GM21367 (cell line): ENCODE measurements around the gene HSPA12A.

Experiments
- ATAC-seq: cut with Tn5 transposase; IDR thresholded peaks from one replicate; pipeline ENCODE4 v1.9.1; 2021; ENCODE audit not compliant: unreplicated experiment

Gene HSPA12A, protein sequence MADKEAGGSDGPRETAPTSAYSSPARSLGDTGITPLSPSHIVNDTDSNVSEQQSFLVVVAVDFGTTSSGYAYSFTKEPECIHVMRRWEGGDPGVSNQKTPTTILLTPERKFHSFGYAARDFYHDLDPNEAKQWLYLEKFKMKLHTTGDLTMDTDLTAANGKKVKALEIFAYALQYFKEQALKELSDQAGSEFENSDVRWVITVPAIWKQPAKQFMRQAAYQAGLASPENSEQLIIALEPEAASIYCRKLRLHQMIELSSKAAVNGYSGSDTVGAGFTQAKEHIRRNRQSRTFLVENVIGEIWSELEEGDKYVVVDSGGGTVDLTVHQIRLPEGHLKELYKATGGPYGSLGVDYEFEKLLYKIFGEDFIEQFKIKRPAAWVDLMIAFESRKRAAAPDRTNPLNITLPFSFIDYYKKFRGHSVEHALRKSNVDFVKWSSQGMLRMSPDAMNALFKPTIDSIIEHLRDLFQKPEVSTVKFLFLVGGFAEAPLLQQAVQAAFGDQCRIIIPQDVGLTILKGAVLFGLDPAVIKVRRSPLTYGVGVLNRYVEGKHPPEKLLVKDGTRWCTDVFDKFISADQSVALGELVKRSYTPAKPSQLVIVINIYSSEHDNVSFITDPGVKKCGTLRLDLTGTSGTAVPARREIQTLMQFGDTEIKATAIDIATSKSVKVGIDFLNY

DNA sequence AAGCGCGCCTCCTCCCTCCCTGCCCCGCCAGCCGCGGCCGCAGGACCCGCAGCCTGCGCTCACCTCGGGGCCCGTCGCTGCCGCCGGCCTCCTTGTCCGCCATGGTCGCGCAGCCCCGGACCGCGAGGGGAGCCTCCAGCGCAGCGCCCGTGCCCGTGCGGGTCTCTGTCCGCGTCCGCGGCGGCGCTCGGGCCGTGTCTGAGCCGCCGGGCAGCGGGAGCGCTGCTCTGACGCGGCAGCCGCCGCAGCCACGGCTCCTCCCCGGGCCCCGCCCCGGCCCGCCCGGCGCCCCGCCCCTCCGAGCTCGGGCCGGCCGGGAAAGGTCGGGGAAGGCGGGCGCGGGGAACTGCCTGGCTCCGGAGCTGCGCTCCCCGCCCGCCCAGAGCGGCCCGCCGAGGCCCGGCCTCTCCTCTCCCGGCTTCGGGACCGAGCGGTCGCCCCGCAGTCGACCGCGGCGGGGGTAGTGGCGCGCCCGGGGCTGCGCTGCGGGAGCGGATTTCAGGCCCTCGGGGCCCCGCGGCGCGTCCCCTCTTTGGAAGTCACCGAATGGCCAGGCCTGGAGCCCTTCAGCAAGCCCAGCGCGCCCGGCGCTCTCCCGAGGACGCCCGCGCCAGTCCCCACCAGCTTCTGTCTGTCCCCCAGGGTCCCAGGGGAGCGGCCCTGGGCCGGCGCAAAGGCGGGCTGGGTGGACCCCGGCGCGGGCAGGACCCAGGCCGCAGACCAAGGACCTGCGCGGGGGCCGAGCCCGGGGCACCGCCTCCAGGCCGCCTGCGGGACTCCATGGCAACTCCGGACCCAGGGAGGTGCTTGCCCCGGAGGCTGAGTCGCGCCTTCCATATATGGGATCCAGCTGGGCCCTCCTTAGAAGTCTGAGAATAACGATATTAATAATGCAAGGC, at the start of gene HSPA12A:
Gene HSPA12A (minus strand): TSS at position 200 of the 899 bp plus-strand sequence. CDS start 97 bp downstream, at position 103.
- ATAC-seq = peak; percentile 97

DNA sequence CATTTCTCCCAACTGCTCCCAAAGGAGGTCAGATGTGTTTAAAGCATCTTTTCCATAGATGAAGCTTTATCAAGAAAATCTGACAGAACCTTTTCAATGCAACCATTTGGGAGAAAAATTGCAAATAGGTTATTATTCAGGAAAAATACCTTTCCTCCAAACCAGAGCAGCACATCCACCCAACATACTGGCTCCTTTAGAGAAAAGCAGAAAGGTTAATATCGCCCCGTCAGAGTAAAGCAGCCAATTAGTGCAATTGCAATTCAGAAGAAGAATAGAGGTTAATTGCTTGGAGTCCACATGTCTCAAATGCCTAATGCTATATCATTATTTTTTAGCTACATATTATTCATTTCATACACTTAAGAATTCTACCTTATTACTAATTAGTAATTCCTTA, 48.9 kb upstream of the HSPA12A start:
- no peak for ATAC-seq

GRCh38 chr10:116787893-116788665, 45.7 kb upstream of the HSPA12A start:
- ATAC-seq = peak; percentile 88

- no peak for ATAC-seq
These were observed 44.8 kb upstream of the HSPA12A start for GRCh38 chr10:116787053-116787659.

GRCh38 chr10:116785867-116786266, 43.5 kb upstream of the HSPA12A start:
- no peak for ATAC-seq

DNA sequence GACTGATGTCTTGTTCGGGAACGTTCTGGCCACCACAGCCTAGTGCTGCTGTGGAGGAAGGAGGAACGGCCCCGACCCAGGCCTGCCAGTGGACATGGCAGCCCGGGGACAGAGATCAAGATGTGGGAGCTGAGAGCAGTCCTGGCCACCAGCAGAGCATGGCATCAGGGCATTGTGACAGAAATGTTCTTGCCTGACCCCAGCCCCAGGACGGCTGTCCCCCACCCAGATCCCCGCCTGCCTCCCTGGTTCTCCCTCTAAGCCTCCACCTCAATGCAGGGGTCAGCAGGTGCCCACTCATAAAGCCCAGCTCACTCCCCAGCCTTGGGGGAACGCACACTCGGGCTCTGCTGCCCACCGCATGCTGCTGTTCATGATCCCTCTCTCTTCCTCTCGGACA, 42.9 kb upstream of the HSPA12A start:
- no peak for ATAC-seq

GRCh38 chr10:116784651-116785050, 42.3 kb upstream of the HSPA12A start:
- no peak for ATAC-seq

DNA sequence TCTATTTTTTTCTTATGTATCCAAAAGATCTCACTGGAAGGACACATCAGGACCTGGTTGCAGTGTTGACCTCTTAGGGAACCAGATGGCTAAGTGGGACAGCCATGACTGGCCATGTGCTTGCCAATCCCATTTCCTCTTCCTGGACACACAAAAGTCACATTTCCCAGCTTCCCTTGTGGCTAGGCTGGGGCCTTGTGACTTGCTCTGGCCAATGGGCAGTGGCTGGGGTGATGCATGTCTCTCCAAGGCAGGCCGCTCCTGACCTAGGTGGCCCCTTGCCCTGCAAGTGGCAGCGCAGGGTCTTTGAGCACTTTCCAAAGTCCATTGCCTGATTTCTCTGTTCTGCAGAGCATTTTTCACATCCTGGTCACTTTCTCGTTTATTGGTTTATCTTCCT, 41.7 kb upstream of the HSPA12A start:
- no peak for ATAC-seq

DNA sequence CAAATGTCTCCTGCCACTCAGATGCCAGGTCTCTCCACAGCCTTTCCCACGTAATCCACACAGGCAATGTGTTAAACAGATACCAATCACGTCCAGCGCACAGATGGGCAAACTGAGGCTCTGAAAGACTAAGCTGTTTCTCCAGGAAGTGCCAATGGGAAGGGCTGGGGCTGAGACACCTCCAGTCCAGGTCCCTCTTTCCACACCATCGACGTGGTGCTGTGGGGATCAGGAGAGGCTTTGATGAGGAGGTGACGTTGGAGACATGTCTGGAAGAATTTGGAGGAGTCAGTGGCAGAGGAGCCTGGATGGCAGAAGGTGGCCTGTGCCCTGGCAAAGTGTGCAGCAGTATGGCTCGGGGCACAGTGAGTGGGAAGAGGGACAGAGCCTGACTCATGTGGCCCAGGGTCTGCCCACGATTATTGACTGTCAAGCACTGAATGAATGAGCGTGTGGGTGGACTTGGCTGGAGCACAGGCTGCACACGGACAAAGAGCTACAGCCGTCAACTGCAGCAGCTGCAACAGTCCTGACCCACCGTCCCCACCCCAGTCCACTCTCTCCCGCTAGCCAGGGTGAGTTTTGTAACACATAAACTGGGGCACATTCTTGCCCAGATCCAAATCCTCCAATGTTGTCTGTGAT, 40.8 kb upstream of the HSPA12A start:
- no peak for ATAC-seq

- no peak for ATAC-seq
These were observed 39.1 kb upstream of the HSPA12A start for GRCh38 chr10:116781370-116781884.

DNA sequence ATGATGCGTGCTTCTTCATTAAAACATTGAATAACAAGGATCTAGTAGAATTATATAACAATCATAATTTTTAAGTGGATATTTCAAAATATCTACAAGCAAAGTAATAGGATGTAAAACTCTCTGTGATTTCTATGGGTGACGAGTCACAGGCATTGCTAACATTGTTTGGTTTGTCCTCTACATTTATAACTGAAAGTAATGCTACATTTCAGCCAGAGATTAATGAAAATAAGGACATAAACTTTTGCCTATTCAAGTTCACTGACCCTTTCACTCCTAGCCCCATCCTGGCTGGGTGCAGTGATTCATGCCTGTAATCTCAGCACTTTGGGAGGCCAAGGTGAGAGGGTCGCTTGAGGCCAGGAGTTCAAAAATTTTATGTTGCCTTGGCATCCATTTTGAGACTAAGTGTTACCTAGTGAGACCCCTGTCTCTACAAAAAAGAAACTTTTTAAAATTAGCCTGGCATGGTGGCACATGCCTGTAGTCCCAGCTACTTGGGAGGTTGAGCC, 38.4 kb upstream of the HSPA12A start:
- no peak for ATAC-seq

DNA sequence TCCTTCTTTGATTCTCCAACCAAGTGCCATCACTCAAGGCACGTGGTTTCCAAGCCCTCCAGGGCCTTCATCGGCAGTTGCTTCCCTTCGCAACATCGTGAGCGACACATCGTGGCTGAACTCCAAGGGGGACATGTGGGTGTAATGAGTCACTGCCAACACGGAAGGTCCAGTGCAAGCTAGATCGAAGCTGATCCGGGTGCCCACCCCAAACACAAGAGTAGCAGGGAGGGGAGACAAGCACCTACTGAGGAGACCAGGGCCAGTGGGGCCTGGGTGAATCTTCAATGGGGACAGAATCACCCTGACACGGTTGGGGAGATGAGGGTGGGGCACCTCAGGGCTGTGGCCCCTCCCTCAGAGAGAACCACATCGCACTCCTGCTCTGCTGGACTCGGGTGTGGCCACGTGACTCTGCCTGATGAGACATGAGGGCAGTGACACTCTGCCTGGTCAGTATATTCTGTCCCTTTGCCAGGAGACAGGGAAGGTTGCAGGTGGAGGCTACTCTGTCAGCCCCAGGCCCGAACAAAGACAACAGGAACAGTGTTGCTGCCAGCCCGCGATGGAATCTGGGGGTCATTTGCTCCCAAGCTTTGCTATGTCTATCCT, 36.8 kb upstream of the HSPA12A start:
- ATAC-seq = no peak

GRCh38 chr10:116777006-116777405, 34.6 kb upstream of the HSPA12A start:
- no peak for ATAC-seq

DNA sequence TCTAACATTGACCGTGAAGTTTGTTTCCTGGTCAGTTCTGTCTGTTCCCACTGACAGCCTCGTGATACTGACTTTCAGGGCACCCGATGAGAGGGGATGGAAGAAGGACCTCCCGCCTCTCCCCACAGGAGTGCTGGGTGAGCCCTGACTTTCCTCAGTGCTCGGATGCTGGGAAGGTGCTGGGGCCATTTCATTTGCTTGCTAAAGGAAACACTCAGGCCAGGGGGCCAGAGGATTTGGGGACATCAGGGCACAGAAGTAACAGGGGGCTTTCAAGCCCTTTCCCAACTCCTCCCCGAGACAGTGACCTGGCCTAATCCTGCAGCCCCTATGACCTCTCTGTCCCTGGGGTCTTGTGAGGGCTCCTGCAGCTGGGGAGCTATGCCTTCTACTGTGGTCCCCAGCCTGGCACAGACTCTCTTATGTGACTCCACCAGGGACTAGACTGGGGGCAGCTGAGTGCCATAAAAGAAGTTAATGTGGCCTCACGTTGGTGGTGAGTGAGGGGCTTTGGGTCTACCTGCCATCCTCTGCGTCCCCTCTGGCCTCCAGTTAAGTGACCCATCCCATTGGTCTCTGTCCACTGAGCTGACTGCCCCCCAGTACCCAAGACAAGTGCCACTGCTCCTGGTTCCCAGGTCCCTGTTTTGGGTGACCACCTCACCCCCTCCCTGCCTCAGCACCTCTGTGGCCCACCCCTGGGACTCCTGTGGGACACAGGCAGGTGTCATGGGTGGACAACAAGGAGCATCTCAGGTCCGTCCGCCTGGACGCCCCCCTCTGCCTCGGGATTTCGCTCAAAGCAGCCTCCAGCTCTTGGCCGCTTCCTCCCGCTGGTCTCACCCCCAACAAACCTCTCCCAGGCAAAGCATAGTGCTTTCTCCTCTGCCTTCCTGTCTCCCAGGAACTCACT, 33.4 kb upstream of the HSPA12A start:
- no peak for ATAC-seq

- ATAC-seq = no peak
These were observed 32.4 kb upstream of the HSPA12A start for GRCh38 chr10:116774728-116775151.

DNA sequence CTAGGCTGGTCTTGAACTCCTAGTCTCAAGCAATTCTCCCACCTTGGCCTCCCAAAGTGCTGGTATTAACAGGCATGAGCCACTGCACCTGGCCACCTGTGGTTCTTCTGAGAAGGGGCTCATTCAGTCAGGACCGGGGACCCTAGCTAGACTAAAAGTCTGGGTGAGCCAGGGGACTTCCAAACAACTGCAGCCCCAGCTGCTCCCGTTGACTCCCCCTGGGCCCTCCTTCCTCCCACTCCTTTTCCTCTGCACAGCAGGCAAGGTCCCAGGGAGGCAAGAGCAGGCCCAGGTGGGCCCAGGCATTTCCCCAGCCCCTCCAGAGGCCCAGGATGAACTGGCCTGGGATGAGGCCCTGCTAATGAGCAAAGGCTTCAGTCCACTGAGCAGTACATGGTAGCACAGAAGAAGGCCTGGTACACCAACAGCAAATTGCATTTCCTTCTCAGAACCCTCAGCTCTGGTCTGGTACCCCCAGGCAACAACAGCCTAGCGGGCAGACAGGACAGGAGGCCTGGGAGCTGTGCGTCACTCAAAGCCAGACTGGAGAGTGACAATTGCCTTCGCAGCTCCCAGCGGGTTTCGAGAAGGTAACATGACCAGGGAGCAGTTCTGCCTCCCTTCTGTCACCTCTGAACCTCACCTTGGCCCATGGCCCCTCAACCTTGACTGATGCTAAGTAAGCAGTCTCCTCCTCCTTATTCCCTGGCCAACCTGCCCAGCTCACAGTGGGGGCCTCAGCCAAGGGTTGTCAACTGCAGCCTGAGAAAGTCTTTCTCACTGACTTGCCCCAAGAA, 30.7 kb upstream of the HSPA12A start:
- no peak for ATAC-seq
